Measurements from ENCODE around the gene KLHL1. TPM values are rescaled to one million over a fixed set of nuclear protein-coding genes. Genes with fewer than 3 reads are reported as not detected.

Gene KLHL1
- total RNA-seq, 4 donors from 2014 or later, result not detected

GRCh38 chr13:69879936-69880335, 228.3 kb downstream of the KLHL1 start:
- no peak for TF ChIP-seq POLR2A (IDR thresholded peaks at IDR 0.05)
- TF ChIP-seq CTCF (IDR thresholded peaks at IDR 0.05), result no peak
- TF ChIP-seq EP300 (IDR thresholded peaks at IDR 0.05), result no peak
- WGBS, 2 donors, result 92 to 97% methylated on average over 1 of the region's 1 CpG
- no peak for DNase-seq (ENCODE audit: low spot score in 2 of 2)
- Histone ChIP-seq H3K4me1 (no peaks in the 10 kb centered on the region), H3K36me3 (no peaks in the 10 kb centered on the region), H3K27me3 (no peaks in the 10 kb centered on the region), H3K27ac (no peak overlapping the region), H3K4me3 (no peak overlapping the region), H3K9me3 (no peaks in the 10 kb centered on the region)

GRCh38 chr13:69872321-69873047, 235.8 kb downstream of the KLHL1 start:
- TF ChIP-seq POLR2A (IDR thresholded peaks at IDR 0.05) (no peak), EP300 (IDR thresholded peaks at IDR 0.05) (no peak), CTCF (IDR thresholded peaks at IDR 0.05) (no peak)
- WGBS, 2 donors, result 45 to 56% methylated on average over 4 of the region's 4 CpGs

GRCh38 chr13:69866555-69866954, 241.7 kb downstream of the KLHL1 start:
- 77 to 79% methylated on average over 4 of the region's 4 CpGs for WGBS, 2 donors
- Histone ChIP-seq H3K4me1 (no peaks in the 10 kb centered on the region), H3K4me3 (no peak overlapping the region), H3K27ac (no peak overlapping the region), H3K9me3 (no peaks in the 10 kb centered on the region), H3K27me3 (no peaks in the 10 kb centered on the region), H3K36me3 (no peaks in the 10 kb centered on the region)
- TF ChIP-seq CTCF (IDR thresholded peaks at IDR 0.05), result no peak
- TF ChIP-seq POLR2A (IDR thresholded peaks at IDR 0.05), result no peak
- no peak for TF ChIP-seq EP300 (IDR thresholded peaks at IDR 0.05)
- DNase-seq (ENCODE audit: low spot score in 2 of 2), result no peak

More at GRCh38 chr13:69872321-69873047, 235.8 kb downstream of the KLHL1 start:
- Histone ChIP-seq H3K4me3 (no peak overlapping the region), H3K27ac (no peak overlapping the region), H3K4me1 (no peaks in the 10 kb centered on the region), H3K9me3 (no peaks in the 10 kb centered on the region), H3K27me3 (no peaks in the 10 kb centered on the region), H3K36me3 (no peaks in the 10 kb centered on the region)
- DNase-seq (ENCODE audit: low spot score in 2 of 2), result no peak

- no peak for DNase-seq (ENCODE audit: low spot score in 2 of 2)
- Histone ChIP-seq H3K36me3 (no peaks in the 10 kb centered on the region), H3K27ac (no peak overlapping the region), H3K27me3 (no peaks in the 10 kb centered on the region), H3K4me3 (no peak overlapping the region), H3K4me1 (no peaks in the 10 kb centered on the region), H3K9me3 (no peaks in the 10 kb centered on the region)
- 6% methylated on average over 4 of the region's 4 CpGs for WGBS, 2 donors
- TF ChIP-seq CTCF (IDR thresholded peaks at IDR 0.05) (peak in 4 of 5 experiments; percentile 47 to 68 (median 52)), POLR2A (IDR thresholded peaks at IDR 0.05) (no peak)
These were observed 250.9 kb downstream of the KLHL1 start for GRCh38 chr13:69857183-69857821.

- Histone ChIP-seq H3K9me3 (no peaks in the 10 kb centered on the region), H3K27ac (no peak overlapping the region), H3K4me3 (no peak overlapping the region), H3K4me1 (no peaks in the 10 kb centered on the region), H3K27me3 (no peaks in the 10 kb centered on the region), H3K36me3 (no peaks in the 10 kb centered on the region)
- WGBS, 2 donors, result 35 to 41% methylated on average over 3 of the region's 3 CpGs
- DNase-seq (ENCODE audit: low spot score in 2 of 2), result no peak
- no peak for TF ChIP-seq POLR2A (IDR thresholded peaks at IDR 0.05)
These were observed 251.9 kb downstream of the KLHL1 start for GRCh38 chr13:69856331-69856730.
